K562 (cell line): ENCODE data around the gene SH3BGRL3.

Experiments used
- BHLHE40 ChIP-seq: IDR thresholded peaks from 2 replicates; pipeline ENCODE4 v1.6.1; 2011; ENCODE audit warnings: low read length, improper control_type of control experiment
- NONO ChIP-seq, 2 experiments: fragments of 200-400 bp in 1 of 2; fragments of 450-650 bp in 1 of 2; formaldehyde crosslinking in 1 of 2; IDR thresholded peaks; 2 replicates each; pipeline ENCODE4 v1.6.1; 2017; ENCODE audit warnings: low read depth in 2 of 2, mild to moderate bottlenecking in 2 of 2, moderate library complexity in 2 of 2, low read length in 1 of 2
- RBM22 ChIP-seq: fragments of 200-400 bp; formaldehyde crosslinking; IDR thresholded peaks from 2 replicates; pipeline ENCODE4 v1.6.1; 2018; ENCODE audit warnings: low read length, low read depth; ENCODE audit not compliant: poor library complexity, severe bottlenecking
- TBP ChIP-seq: optimal IDR thresholded peaks from 2 replicates; pipeline ENCODE3; 2011; ENCODE audit warnings: low read depth, low read length, improper control_type of control experiment
- TF ChIP-seq, protein P1 (sequence below), 3 experiments: IDR thresholded peaks in 2 of 3; conservative IDR thresholded peaks in 1 of 3; 2 replicates each; pipeline ENCODE4 v1.5.1; 2011 to 2012; ENCODE audit warnings: low read length in 3 of 3, mild to moderate bottlenecking in 3 of 3, control low read depth in 2 of 3, improper control_type of control experiment in 1 of 3, inconsistent platforms in 1 of 3, low read depth in 1 of 3, mixed read lengths in 1 of 3, moderate library complexity in 1 of 3; ENCODE audit not compliant: insufficient read depth in 2 of 3

DNA sequence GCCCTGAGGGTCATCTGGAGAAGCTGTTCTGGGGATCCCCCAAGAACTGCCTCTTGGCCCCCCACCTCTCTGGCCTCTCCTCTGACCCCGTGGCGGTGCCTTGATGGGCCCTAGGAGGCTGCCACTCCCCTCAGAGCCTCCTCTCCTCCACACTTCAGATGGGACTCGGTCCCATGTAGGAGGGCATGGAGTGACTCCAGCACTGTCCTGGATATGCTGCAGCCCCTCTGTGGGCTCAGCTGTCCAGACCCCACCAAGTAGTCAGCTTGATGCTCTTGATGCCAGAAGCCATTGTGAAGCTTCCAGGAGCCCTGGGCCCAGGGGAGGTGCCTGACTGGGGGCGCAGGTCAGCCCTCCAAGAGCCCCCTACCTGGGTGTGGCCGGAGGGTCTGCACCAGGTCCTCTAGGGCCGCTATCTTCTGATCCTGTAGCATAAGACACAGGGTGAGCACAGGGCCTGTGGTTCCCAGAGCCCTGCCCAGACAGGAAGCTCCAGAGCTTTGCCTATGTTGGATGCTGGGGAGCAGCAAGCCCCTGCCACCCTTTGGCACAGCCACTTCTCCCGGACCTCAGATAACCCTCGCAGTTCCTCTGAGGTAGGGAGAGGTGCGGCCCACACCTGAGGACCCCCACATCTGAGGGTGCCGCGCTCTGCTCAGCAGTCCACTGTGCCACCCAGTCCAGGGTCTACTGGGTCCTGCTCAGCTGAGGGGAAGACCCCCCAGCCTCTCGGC lies 17.3 kb downstream of the SH3BGRL3 start:
- TF ChIP-seq TBP = no peak
- TF ChIP-seq NONO (IDR thresholded peaks at IDR 0.05; ENCODE audit: low read depth in 2 of 2, low read length in 1 of 2) = no peak
- no peak for TF ChIP-seq BHLHE40
- TF ChIP-seq, protein P1, sequence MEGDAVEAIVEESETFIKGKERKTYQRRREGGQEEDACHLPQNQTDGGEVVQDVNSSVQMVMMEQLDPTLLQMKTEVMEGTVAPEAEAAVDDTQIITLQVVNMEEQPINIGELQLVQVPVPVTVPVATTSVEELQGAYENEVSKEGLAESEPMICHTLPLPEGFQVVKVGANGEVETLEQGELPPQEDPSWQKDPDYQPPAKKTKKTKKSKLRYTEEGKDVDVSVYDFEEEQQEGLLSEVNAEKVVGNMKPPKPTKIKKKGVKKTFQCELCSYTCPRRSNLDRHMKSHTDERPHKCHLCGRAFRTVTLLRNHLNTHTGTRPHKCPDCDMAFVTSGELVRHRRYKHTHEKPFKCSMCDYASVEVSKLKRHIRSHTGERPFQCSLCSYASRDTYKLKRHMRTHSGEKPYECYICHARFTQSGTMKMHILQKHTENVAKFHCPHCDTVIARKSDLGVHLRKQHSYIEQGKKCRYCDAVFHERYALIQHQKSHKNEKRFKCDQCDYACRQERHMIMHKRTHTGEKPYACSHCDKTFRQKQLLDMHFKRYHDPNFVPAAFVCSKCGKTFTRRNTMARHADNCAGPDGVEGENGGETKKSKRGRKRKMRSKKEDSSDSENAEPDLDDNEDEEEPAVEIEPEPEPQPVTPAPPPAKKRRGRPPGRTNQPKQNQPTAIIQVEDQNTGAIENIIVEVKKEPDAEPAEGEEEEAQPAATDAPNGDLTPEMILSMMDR (IDR thresholded peaks at IDR 0.05 in 2 of 3, conservative IDR thresholded peaks at IDR 0.05 in 1 of 3; ENCODE audit: insufficient read depth in 2 of 3, low read depth in 1 of 3, low read length in 3 of 3) = no peak
- TF ChIP-seq RBM22 = no peak
